Activated naive CD8-positive, alpha-beta T cell treated with anti-CD3 and anti-CD28 coated beads, Interleukin-2, amount 50 U/mL, for 16 hours (primary cell): ENCODE data around the gene ATAD1.
A peak's percentile ranks its signal among the peaks of the same experiment; 100 is the strongest.
"Not testable (repeated sequence)": the region's sequence is repeated elsewhere in the genome, so short reads cannot be mapped to it uniquely, and the experiment has no call there.

ENCODE experiments used
- DNase-seq: peaks from one replicate; pipeline ENCODE4 v3.0.0-alpha.2; 2020; ENCODE audit warnings: low read depth, low spot score

ATAD1 gene

DNA sequence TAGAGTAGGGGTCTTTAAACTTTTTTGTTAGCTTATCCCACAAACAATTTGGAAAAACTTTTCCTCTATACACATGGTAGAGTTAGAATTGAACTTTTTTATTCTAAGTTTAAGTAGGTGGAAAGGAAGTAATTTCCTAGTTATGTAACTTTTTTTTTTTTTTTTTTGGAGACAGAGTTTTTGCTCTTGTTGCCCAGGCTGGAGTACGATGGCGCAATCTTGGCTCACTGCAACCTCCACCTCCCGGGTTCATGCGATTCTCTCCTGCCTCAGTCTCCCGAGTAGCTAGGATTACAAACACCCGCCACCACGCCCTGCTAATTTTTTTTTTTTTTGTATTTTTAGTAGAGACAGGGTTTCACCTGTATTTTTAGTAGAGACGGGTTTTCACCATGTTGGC, 28.7 kb upstream of the ATAD1 start:
- DNase-seq, result not testable (repeated sequence)

DNA sequence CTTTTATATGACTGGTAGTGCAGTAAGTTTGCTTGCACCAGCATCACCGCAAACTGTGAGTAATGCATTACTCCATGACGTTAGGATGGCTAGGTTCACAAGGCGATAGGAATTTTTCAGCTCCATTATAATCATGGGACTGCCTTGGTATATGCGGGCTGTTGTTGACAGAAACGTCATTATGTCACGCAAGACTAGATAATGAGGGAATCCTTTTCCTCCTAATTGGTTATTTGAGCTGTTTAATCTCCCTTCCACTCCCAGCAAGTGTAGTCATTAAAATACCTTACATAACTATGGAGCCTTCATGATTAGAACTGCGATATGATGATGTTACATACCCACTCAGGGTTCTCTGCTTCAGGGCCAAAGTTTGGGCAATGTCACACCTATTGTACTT, 28.0 kb upstream of the ATAD1 start:
- DNase-seq, result no peak

DNA sequence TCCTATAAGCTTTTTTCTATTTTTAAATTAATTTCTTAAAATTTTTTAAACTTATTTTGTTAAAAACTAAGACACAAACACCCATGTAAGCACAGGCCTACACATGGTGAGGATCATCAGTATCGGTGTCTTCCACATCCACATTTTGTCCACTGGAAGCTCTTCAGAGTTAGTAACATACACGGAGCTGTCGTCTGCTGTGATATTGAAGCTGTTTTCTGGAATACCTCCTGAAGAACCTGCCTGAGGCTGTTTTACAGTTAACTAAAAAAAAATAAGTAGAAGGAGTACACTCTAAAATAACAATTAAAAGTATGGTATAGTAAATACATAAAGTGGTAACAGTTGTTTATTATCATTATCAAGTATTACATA, 27.6 kb upstream of the ATAD1 start:
- DNase-seq, result no peak

DNA sequence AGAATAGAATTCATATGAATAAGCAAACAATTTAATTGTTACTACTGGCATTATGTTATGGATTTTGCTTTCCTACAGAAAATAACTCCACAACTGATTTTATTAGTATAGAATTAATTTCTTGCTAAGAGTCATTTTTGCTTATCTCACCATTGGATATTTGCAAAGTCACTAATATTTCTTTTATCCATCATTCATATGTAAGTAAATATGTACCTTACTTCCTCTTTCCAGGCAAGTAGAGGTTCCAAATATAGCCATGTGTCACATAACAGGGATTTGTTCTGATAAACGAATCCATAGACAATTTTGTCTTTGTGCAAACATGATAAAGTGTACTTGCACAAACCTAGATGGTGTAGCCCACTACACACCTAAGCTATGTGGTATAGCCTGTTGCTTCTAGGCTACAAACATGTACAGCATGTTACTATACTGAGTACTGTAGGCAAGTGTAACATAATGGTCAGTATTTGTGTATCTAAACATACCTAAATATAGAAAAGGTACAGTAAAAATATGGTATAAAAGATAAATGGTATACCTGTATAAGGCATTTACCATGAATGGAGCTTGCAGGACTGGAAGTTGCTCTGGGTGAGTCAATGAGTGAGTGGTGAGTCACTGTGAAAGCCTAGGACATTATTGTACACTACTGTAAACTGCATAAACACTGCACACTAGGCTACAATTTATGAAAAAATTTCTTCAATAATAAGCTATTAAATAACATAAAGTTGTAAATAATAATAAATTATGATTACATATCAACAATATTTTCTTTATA, 27.0 kb upstream of the ATAD1 start:
- no peak for DNase-seq

DNA sequence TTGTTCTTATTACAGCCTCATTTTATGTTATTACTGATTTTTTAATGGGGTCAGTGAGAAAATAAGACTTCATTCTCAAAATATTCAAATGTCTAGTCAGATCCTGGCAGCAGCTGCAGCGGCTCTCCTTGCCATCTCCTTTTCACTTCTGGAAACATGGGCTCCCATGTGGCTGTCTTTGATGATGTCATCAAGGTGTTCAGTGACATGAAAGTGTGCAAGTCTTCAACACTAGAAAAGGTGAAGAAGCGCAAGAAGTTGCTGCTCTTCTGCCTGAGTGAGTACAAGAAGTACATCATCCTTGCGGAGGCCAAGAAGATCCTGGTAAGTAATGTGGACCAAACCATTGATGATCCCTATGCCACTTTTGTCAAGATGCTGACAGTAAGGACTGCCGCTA, 25.7 kb upstream of the ATAD1 start:
- DNase-seq, result no peak

DNA sequence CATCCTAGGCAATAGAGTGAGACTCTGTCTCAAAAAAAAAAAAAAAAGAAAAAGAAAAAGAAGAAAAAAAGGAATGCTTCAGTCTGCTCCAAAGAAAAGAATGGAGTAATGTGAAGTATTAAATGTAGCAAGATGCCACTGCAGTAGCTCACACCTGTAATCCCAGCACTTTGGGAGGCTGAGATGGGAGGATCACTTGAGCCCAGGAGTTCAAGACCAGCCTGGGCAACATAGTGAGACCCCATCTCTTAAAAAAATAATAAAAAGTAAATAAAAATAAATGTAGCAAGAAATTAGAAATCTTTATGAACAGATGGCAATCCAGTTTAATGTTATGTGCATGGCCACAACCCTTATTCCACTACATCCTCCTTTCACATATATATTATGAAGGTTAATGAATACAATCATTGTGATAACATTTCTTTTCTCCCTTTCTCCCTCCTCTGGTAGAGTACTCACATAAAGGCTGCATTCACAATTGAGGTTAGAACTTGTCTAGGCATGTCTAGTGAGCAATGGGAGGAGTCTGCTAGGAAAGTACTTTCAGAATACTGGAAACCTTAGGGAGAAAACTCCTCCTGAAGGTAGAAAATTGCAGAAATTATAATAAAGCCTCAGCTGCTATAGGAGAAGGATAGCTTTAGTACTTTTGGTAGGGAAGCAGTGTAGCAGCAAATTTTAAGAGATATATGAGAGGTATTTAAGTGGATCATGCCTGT, 24.9 kb upstream of the ATAD1 start:
- DNase-seq, result no peak

DNA sequence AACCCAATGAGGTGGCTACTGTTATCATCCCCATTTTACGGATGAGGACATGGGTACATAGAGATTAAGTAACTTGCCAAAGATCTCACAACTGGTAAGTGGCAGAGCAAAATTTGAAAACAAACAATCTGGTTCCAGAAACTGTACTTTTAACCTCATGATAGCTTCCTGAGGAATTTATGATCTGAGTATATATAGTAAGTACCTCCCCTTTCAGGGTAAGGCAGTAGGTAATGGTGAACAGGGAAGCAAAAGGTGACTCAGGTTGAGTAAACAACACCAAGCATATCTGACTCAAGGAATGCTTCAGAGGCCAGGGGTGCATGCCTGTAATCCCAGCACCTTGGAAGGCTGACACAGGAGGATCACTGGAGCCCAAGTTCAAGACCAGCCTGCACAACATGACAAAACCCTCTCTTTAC, 24.2 kb upstream of the ATAD1 start:
- DNase-seq, result no peak

DNA sequence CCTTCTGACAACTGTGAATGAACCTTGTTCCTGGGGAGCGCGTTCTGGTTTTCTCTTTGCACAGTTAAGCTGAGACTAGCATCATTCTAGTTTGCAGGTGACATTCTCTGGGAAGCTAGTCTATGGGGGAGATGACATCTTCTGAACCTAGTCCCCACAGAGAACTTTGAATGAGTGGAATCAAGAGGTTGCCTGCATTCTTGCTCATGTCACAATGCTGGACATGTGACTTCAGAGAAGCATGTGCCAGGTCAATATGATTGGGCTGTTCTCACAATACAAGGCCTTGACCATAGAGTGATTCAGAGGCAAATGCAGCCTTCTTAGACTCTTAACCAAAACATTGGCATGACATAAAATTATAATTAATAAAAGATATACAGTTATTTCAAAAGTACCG, 23.2 kb upstream of the ATAD1 start:
- no peak for DNase-seq

DNA sequence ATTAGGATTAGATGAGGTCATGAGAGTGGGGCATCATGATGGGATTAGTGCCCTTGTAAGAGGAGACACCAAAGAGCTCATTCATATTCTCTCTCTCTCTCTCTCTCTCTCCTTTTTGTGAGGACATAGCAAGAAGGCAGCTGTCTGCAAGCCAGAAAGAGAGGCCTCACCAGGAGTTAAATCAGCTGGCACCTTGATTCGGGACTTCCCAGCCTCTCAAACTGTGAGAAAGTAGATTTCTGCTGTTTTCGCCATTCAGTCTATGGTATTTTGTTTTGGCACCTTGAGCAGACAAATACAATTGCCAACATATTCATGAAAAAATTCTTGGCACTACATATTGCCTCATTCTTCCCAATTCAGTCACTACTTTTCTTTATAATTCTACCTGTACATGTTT, 20.6 kb upstream of the ATAD1 start:
- DNase-seq, result no peak

DNA sequence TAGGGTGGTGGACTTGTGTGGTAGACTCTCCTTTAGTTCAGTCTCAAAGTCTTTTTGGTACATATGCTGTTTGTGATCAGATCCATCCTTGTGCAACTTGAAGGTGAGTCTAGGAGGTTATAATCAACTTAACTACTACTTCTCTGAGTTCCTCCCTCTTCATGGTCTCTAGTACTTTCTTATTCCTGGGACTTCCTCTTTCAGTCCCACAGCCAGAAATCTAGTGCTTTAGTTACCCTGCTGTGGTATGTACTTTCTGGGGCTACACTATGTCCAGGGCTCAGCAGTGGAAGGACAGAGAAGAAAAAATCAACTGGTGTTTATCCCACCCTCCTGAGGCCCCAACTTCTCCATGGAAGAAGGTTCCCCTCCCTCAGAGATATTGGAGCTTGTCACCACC, 19.4 kb upstream of the ATAD1 start:
- no peak for DNase-seq

DNA sequence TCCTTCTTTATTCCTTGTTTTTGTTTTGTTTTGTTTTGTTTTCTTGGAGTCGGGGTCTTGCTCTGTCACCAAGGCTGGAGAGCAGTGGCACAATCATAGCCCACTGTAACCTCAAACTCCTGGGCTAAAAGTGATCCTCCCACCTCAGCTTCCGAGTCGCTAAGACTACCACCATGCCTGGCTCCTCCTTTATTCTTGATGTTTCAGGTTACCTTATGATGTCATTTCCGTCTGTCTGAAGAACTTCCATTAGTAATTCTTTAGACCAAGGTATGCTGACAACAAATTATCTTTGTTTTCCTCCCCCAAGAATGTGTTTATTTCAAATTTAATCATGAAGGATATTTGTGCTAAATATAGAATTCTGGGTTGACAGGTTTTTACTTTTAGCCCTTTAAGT, 18.1 kb upstream of the ATAD1 start:
- no peak for DNase-seq

DNA sequence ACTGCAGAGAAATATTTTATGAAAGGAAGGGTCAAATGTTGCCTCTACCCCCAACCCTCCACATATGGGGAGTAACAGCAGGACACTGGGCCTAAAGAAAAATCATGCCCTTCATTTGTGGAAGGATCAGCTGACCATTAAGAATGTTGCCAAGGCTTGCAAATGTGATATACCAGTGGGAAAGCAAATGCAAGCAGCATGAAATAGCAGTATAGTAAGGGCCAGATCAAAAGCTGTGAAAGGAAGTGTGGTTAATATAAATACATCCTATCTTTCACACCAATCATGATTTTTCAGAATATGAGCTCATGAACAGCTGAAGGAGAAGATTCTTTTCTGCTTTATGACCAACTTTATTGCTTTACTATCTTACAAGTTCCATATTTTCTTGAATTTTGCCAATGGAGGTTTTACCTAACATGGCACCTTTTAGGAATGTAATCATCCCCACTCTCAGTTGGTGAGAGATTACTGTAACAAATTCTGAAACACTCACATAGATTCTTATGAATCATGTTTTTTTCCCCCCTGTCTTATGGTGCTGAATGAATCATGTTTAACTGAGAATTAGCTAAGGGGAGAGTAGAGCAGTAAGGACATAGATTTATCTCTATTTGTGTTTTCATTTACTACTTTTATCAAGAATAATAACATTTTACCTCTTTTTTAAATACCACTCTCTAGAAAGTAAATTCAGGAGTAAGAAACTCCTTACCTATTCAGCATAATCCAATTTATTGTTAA, 12.1 kb upstream of the ATAD1 start:
- no peak for DNase-seq

DNA sequence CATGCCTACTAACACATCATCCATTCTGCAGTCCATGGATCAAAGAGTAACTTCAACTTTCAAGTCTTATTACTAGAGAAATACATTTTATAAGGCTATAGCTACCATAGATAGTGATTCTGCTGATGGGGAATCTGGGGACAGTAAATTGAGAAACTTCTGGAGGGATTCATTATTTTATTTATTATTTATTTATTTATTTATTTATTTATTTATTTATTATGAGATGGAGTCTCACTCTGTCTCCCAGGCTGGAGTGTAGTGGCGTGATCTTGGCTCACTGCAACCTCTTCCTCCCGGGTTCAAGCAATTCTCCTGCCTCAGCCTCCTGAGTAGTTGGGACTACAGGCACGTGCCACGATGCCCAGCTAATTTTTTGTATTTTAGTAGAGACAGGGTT, 11.0 kb upstream of the ATAD1 start:
- not testable (repeated sequence) for DNase-seq

DNA sequence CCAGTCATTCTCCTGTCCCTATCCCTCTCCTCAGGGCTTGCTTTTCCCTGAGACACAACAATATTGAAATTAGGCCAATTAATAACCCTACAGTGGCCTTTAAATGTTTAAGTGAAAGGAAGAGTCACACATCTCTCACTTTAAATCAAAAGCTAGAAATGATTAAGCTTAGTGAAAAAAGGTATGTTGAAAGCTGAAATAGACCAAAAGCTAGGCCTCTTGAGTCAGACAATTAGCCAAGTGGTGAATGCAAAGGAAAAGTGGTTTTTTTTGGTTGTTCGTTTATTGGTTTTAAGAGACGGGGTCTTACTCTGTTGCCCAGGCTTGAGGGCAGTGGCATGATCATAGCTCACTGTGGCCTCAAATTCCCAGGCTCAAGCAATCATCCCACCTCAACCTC, 9.7 kb upstream of the ATAD1 start:
- no peak for DNase-seq

DNA sequence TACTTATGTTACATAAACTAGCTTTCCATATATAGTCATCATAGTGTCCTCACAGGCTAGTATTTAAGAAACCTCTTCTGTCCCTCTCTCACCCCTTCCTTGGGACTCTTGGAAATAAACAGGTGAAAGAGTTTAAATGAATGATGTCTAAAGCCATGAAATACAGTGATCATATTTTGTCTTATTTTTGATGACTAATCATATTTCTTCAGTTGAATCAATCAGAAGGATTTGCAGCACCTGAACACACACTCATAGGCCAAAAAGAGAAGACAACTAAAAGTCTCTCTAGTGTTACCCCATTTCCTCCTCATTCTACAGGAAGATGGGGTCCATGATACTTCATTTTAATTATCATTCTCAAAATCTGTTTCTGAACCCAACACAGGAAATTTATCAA, 8.6 kb upstream of the ATAD1 start:
- DNase-seq, result no peak

DNA sequence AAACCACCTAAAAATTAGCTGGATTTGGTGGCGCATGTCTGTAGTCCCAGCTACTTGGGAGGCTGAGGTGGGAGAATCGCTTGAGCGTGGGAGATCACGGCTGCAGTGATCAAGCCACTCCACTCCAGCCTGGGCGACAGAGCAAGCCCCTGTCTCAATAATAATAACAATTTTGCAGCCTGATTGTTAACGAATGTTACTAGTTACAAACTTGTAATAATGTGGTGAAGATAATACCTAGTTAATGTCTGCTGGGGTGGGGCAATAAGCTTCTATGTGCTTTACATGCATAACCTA, 1.2 kb upstream of the ATAD1 start:
- no peak for DNase-seq

DNA sequence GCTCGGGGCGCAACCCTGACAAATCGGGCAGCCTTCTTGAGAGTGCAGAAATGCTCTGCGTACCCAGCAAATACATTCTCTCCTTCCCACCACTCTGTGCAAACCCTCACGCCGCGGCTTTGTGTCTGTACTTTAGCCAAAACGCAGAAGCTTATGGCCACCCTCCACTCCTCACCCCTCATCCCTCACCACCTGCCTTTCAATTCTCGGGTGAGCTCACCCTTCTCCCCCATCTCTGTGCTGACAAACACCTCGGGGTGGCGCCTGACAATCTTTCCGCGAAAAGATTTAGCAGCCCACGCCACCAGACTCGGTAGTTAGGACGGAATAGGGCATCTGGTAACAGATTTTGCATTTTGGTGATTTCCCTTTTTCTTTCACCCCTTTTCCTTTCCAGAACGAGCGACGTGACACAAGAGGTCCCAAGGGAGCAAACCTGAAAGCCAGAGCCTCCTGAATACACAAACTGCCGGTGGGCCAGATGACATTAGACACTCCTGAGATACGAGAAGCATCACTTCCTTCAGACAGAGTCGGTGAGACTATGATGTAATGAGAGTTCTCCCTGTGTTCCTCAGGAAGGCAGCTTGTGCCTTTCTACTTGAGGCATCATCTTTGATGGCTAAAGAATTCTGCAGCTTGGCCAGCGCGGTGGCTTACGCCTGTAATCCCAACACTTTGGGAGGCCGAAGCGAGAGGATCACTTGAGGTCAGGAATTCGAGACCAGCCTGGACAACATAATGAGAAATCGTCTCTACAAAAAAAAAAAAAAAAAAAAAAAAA, 671 bp upstream of the ATAD1 start:
- peak; percentile 6 for DNase-seq

DNA sequence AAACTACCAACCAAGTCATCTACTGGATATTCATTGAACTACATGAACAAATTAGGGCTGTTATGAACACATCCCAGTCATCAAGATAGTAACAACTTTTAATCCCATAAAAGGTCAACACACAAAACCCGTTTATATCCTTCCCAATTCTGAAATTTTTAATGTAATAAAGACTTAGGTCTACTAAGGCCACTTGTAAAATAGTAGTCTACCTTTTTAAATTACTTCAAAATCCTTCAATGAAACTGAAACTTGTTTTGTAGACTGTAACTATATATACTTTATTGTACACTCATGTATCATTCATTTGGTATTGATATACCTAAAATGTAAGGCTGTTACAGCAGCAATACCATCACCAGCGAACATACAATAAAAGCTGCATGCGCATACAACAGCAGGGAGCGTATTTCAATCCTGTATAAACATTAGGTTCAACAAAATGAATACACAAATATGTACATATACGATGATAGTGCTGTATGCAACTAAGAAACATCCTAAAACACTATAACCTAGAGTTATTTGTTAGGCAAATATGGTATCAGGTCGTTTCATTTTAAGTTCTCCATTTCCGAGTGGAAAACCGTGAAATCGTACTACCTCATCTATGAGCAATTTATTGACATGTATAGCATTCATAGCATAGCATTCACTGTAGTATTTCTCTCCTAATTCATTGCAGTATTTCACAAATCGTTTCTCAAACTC, 973 bp downstream of the ATAD1 start:
- no peak for DNase-seq

DNA sequence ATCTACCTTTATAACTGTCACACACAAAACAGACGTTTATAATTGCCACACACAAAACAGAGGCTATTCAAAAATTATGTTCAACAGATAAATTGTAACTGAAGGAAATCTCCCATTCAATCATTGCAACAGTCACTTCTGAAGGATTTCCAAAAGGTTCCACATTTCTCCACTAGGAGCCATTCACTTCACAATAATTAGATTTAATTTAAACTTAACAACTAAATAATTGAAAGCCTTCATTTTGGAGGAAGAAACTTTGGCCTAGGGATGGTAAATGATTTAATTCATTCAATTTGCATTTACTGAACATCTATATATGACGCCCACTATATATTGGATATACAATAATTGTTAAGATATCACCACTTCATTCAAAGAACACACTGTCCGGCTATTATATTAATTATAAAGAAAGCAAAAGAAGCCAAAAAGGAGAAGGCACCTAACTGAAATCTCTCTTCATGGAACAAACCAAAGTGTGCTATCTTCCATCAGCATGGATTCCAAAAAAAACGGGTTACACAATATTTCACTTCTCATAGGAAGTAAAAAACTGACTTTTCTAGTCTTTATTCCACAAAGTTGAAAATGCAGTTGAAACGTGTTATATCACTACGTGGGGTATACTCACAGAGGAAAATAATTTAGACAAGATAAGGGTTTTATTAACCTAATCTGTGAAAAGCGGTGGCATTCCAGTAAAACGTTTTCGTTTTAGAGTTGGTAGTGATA, 1.7 kb downstream of the ATAD1 start:
- DNase-seq, result no peak

DNA sequence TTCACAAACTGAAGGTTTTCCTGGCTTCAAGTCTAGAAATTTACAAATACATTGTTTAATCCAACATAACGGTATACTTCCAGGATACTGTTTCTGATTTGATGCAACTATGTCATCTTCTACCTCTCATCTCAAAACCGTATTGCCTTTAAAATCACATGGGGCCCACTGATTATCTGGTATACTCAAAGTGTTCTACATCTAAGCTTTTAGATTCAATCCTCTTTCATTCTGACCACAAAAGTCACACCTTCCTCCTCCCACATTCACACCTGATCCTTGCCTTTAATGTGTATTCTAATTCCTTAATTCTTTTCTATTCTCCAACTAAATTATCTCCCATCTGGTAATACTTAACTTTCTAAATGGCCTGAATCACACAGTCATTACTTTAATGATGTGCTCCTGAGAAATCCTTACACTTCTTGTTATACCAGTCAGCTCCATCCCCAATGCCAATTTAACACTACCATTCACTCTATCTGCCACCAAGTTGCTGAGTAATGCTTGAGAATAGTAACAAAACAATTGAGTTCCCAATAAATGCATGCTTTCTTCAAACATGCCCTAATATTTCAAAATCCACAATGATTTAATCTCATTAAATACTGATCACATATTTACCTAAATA, 13.0 kb downstream of the ATAD1 start:
- DNase-seq, result no peak
